ENCODE measurements around the gene GNB5. TPM values are rescaled to one million over a fixed set of nuclear protein-coding genes. Genes with fewer than 3 reads are reported as not detected.
A peak's percentile ranks its signal among the peaks of the same experiment; 100 is the strongest.

The GNB5 gene
- total and polyA plus RNA-seq, 2 of the 13 experiments (the other 11 are each of a cell fraction or from before 2014, with no cell fraction given) = 13.7 to 14.4 TPM

GRCh38 chr15:52134502-52135144, 56.6 kb downstream of the GNB5 start (continued):
- TF ChIP-seq ETS1 (CRISPR knock-in tag; IDR thresholded peaks at IDR 0.05) (no peak), CREBL2 (CRISPR knock-in tag; IDR thresholded peaks at IDR 0.05; ENCODE audit: borderline replicate concordance) (no peak), HINFP (CRISPR knock-in tag; IDR thresholded peaks at IDR 0.05; ENCODE audit: low read depth) (no peak), PHF8 (CRISPR knock-in tag; IDR thresholded peaks at IDR 0.05) (0 out of 2 replicates have a peak, but pooled peaks have one; percentile 29), PBX3 (CRISPR knock-in tag; IDR thresholded peaks at IDR 0.05; ENCODE audit: borderline replicate concordance) (no peak), E2F1 (CRISPR knock-in tag; IDR thresholded peaks at IDR 0.05) (no peak), PHF5A (CRISPR knock-in tag; IDR thresholded peaks at IDR 0.05; ENCODE audit: low read depth, unreplicated experiment) (peak; percentile 85), GPBP1L1 (CRISPR knock-in tag; IDR thresholded peaks at IDR 0.05) (no peak), ATM (IDR thresholded peaks at IDR 0.05; ENCODE audit: borderline replicate concordance) (no peak), TBX2 (CRISPR knock-in tag; IDR thresholded peaks at IDR 0.05; ENCODE audit: borderline replicate concordance) (peak; percentile 70; the same call in 1 of the 2 replicates), ZNF605 (CRISPR knock-in tag; IDR thresholded peaks at IDR 0.05) (peak; percentile 90), SMARCE1 (IDR thresholded peaks at IDR 0.05; ENCODE audit: borderline replicate concordance) (no peak), EED (CRISPR knock-in tag; IDR thresholded peaks at IDR 0.05) (no peak), ARNTL (CRISPR knock-in tag; IDR thresholded peaks at IDR 0.05) (peak; percentile 33; the same call in 1 of the 2 replicates), ZNF841 (CRISPR knock-in tag; IDR thresholded peaks at IDR 0.05; ENCODE audit: borderline replicate concordance) (no peak), BHLHE40 (IDR thresholded peaks at IDR 0.05; ENCODE audit: low read length) (peak; percentile 82), MYNN (CRISPR knock-in tag; IDR thresholded peaks at IDR 0.05; ENCODE audit: low read depth) (no peak), PHF20 (CRISPR knock-in tag; IDR thresholded peaks at IDR 0.05) (0 out of 2 replicates have a peak, but pooled peaks have one; percentile 30), PAX8 (CRISPR knock-in tag; IDR thresholded peaks at IDR 0.05; ENCODE audit: borderline replicate concordance) (no peak), IRF1 (CRISPR knock-in tag; IDR thresholded peaks at IDR 0.05; ENCODE audit: low read depth) (no peak), MXD1 (CRISPR knock-in tag; IDR thresholded peaks at IDR 0.05) (no peak), ZNF614 (CRISPR knock-in tag; IDR thresholded peaks at IDR 0.05; ENCODE audit: borderline replicate concordance) (peak; percentile 65)

Measured in HepG2 (cell line).